Measurements from ENCODE around the gene ITGAE. TPM values are rescaled to one million over a fixed set of nuclear protein-coding genes. Genes with fewer than 3 reads are reported as not detected.

The ITGAE gene
- total RNA-seq, 4 donors from 2014 or later: 2.8 to 46.8 (median 14.2) TPM

DNA sequence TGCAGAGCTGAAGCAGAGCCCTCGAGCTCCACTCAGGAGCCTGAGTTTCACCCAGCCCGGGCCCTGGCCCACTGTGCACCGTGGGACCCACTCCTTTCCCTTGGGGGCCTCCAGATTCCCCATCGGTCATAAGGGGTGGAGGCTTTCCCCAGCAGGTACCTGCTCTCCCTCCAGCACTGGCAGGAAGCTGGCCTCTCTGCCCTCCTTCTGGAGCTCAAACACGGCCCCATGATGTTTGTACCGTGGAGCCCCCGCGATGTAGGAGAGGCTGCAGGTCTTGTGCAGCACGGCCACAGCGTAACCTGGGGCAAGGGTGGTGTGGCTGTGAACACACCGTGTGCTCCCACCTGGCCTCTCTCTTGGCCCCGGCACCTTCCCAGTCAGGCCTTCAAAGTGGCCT is 47.4 kb downstream of the ITGAE start:
- intact Hi-C loops (cut with DNase I; ENCODE audit: low total_unique reads): no loop called here
- Histone ChIP-seq H3K27ac (no peak overlapping the region), H3K4me3 (no peak overlapping the region), H3K36me3 (no peaks in the 10 kb centered on the region), H3K27me3 (peaks cover 0 to 3% of the 10 kb centered on the region in 2 donors), H3K9me3 (no peaks in the 10 kb centered on the region), H3K4me1 (no peaks in the 10 kb centered on the region)
- no peak for DNase-seq
- TF ChIP-seq CTCF (IDR thresholded peaks at IDR 0.05) (no peak), POLR2A (IDR thresholded peaks at IDR 0.05) (no peak)

- Histone ChIP-seq H3K9me3 (no peaks in the 10 kb centered on the region), H3K27me3 (peaks cover 0 to 3% of the 10 kb centered on the region in 2 donors), H3K36me3 (no peaks in the 10 kb centered on the region), H3K27ac (no peak overlapping the region), H3K4me3 (no peak overlapping the region), H3K4me1 (no peaks in the 10 kb centered on the region)
- intact Hi-C loops (cut with DNase I; ENCODE audit: low total_unique reads): no loop called here
- TF ChIP-seq POLR2A (IDR thresholded peaks at IDR 0.05) (no peak), CTCF (IDR thresholded peaks at IDR 0.05) (no peak)
- no peak for DNase-seq
These were observed 49.2 kb downstream of the ITGAE start for GRCh38 chr17:3751836-3752235.

GRCh38 chr17:3750926-3751325 is 50.1 kb downstream of the ITGAE start:
- Histone ChIP-seq H3K4me1 (no peaks in the 10 kb centered on the region), H3K36me3 (no peaks in the 10 kb centered on the region), H3K27me3 (peaks cover 0 to 3% of the 10 kb centered on the region in 2 donors), H3K4me3 (no peak overlapping the region), H3K27ac (no peak overlapping the region), H3K9me3 (no peaks in the 10 kb centered on the region)
- no peak for DNase-seq
- TF ChIP-seq CTCF (IDR thresholded peaks at IDR 0.05) (no peak), POLR2A (IDR thresholded peaks at IDR 0.05) (no peak)
- intact Hi-C loops (cut with DNase I; ENCODE audit: low total_unique reads): no loop called here

DNA sequence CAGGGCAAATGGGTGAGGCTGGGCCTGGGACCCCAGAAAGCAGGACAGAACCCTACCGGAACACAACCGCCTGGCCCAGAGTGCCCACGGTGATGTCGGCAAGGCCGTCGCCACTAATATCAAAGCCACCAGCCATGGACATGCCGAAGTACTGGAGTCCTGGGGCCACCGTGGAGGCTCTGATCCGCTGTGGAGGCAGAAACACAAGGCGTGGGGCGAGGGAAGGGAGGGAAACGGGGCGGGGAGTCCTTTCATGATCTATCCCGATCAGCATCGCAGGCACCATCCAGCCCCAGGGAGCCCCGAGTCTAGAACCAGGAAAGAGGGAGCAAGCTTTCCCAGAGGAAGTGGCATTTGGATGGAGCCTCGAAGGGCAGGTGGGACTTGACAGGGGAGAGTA is 50.7 kb downstream of the ITGAE start:
- H3K4me1 ChIP-seq: no peaks in the 10 kb centered on the region
- no peak overlapping the region for H3K27ac ChIP-seq
- H3K4me3 ChIP-seq: no peak overlapping the region
- no peak for DNase-seq
- no peaks in the 10 kb centered on the region for H3K36me3 ChIP-seq
- intact Hi-C loops (cut with DNase I; ENCODE audit: low total_unique reads): no loop called here
- no peak for TF ChIP-seq CTCF (IDR thresholded peaks at IDR 0.05)
- TF ChIP-seq POLR2A (IDR thresholded peaks at IDR 0.05): no peak
- H3K9me3 ChIP-seq: no peaks in the 10 kb centered on the region
- H3K27me3 ChIP-seq: peaks cover 0 to 3% of the 10 kb centered on the region in 2 donors

GRCh38 chr17:3748576-3748975 is 52.4 kb downstream of the ITGAE start:
- Histone ChIP-seq H3K36me3 (no peaks in the 10 kb centered on the region), H3K4me1 (no peaks in the 10 kb centered on the region), H3K27me3 (no peaks in the 10 kb centered on the region), H3K9me3 (no peaks in the 10 kb centered on the region), H3K27ac (no peak overlapping the region), H3K4me3 (no peak overlapping the region)
- TF ChIP-seq POLR2A (IDR thresholded peaks at IDR 0.05) (no peak), CTCF (IDR thresholded peaks at IDR 0.05) (no peak)
- DNase-seq: no peak
- intact Hi-C loops (cut with DNase I; ENCODE audit: low total_unique reads): no loop called here
